OCI-LY1 (cell line): ENCODE results near the gene PTPRN2.

Source experiments
- CTCF ChIP-seq: fragments of 200-600 bp; sonication (generic), shearing (Covaris generic); IDR thresholded peaks from 2 replicates; pipeline ENCODE4 v1.5.1; 2017; ENCODE audit warnings: mild to moderate bottlenecking, antibody characterized with exemption, low read length, moderate library complexity, mixed read lengths
- EZH2 ChIP-seq: fragments of 200-600 bp; sonication (generic), shearing (Covaris generic); IDR thresholded peaks from 2 replicates; pipeline ENCODE4 v1.8.0; 2017; ENCODE audit warnings: borderline replicate concordance, mixed run types, mild to moderate bottlenecking, antibody characterized with exemption, low read length, moderate library complexity, mixed read lengths

- TF ChIP-seq CTCF (no peak), EZH2 (no peak)
Measured at GRCh38 chr7:158424531-158424930, 163.1 kb downstream of the PTPRN2 start.
